IPS-18a (cell line): ENCODE results near the gene CCDC107.
A peak's percentile ranks its signal among the peaks of the same experiment; 100 is the strongest.

ENCODE experiments used
- H3K27ac ChIP-seq: one replicate; pipeline ENCODE4 v1.5.1; 2013; ENCODE audit warnings: low read length
- H3K27me3 ChIP-seq: one replicate; pipeline ENCODE4 v1.6.1; 2013; ENCODE audit warnings: mild to moderate bottlenecking, low read length; ENCODE audit not compliant: control insufficient read depth, insufficient read depth
- H3K36me3 ChIP-seq: one replicate; pipeline ENCODE4 v1.6.1; 2013; ENCODE audit warnings: low read depth, low read length; ENCODE audit not compliant: control insufficient read depth
- H3K4me1 ChIP-seq: one replicate; pipeline ENCODE4 v1.6.1; 2013; ENCODE audit warnings: low read depth, low read length; ENCODE audit not compliant: control insufficient read depth
- H3K4me3 ChIP-seq: one replicate; pipeline ENCODE4 v1.5.1; 2013; ENCODE audit warnings: low read length
- H3K9ac ChIP-seq: one replicate; pipeline ENCODE4 v1.6.1; 2013; ENCODE audit warnings: mild to moderate bottlenecking, low read length, moderate library complexity
- H3K9me3 ChIP-seq: one replicate; pipeline ENCODE4 v1.6.1; 2013; ENCODE audit warnings: low read depth, low read length; ENCODE audit not compliant: control insufficient read depth

CCDC107 gene

GRCh38 chr9:35665471-35665818, 7.4 kb downstream of the CCDC107 start:
- H3K36me3 ChIP-seq, result peaks cover 26% of the 10 kb centered on the region
- H3K9me3 ChIP-seq, result no peaks in the 10 kb centered on the region
- H3K27me3 ChIP-seq, result no peaks in the 10 kb centered on the region
- no peak overlapping the region for H3K9ac ChIP-seq
- peaks cover 10% of the 10 kb centered on the region for H3K4me1 ChIP-seq
- peak overlapping the region; percentile 73 for H3K4me3 ChIP-seq
- H3K27ac ChIP-seq, result no peak overlapping the region

GRCh38 chr9:35666045-35666444, 8.0 kb downstream of the CCDC107 start:
- Histone ChIP-seq H3K4me3 (no peak overlapping the region), H3K36me3 (peaks cover 20% of the 10 kb centered on the region), H3K27me3 (no peaks in the 10 kb centered on the region), H3K4me1 (peaks cover 10% of the 10 kb centered on the region), H3K9me3 (no peaks in the 10 kb centered on the region), H3K9ac (no peak overlapping the region), H3K27ac (no peak overlapping the region)

DNA sequence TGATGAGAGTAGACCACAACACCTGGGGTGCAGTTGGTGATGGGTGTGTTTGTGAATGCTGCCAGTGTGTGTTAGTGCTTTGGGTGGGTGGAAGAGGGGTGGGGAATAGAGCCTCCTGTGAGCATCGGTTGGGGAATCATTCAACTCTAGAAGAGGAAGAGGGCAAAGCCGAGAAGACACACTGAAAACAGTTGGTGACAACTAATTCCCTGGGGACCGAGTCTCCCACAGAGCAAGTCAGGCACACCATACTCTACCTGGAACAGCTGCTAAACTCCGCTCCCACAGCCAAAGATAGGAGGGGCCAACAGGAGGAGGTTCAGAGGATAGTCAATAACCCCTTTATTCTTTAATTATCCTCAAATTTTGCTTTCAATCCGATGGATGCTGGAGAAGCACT, 8.5 kb downstream of the CCDC107 start:
- H3K9me3 ChIP-seq, result no peaks in the 10 kb centered on the region
- H3K4me3 ChIP-seq, result no peak overlapping the region
- H3K27me3 ChIP-seq, result no peaks in the 10 kb centered on the region
- H3K36me3 ChIP-seq, result peaks cover 18% of the 10 kb centered on the region
- H3K27ac ChIP-seq, result no peak overlapping the region
- H3K4me1 ChIP-seq, result peaks cover 10% of the 10 kb centered on the region
- H3K9ac ChIP-seq, result no peak overlapping the region

GRCh38 chr9:35667939-35668338, 9.8 kb downstream of the CCDC107 start:
- Histone ChIP-seq H3K27me3 (no peaks in the 10 kb centered on the region), H3K4me3 (no peak overlapping the region), H3K9ac (no peak overlapping the region), H3K4me1 (peaks cover 10% of the 10 kb centered on the region), H3K27ac (no peak overlapping the region), H3K9me3 (no peaks in the 10 kb centered on the region), H3K36me3 (peaks cover 4% of the 10 kb centered on the region)

- Histone ChIP-seq H3K4me3 (no peak overlapping the region), H3K4me1 (peaks cover 4% of the 10 kb centered on the region), H3K9me3 (no peaks in the 10 kb centered on the region), H3K36me3 (no peaks in the 10 kb centered on the region), H3K27me3 (peaks cover 2% of the 10 kb centered on the region), H3K27ac (no peak overlapping the region), H3K9ac (no peak overlapping the region)
Measured at GRCh38 chr9:35669331-35670145, 11.4 kb downstream of the CCDC107 start.

GRCh38 chr9:35673132-35674024, 15.3 kb downstream of the CCDC107 start, which contains the start of gene CA9:
CA9 (plus strand) TSS chr9:35673928; CDS start chr9:35673960, 32 bp downstream.
- Histone ChIP-seq H3K27me3 (peaks cover 15% of the 10 kb centered on the region), H3K4me3 (no peak within 1 kb of the TSS), H3K9me3 (no peaks in the 10 kb centered on the region), H3K9ac (no peak within 1 kb of the TSS), H3K36me3 (no peaks in the 10 kb centered on the region), H3K4me1 (peaks cover 5% of the 10 kb centered on the region), H3K27ac (no peak within 1 kb of the TSS)

GRCh38 chr9:35674025-35674361, 15.9 kb downstream of the CCDC107 start:
- Histone ChIP-seq H3K9ac (no peak overlapping the region), H3K9me3 (no peaks in the 10 kb centered on the region), H3K4me3 (no peak overlapping the region), H3K36me3 (no peaks in the 10 kb centered on the region), H3K27me3 (peaks cover 15% of the 10 kb centered on the region), H3K4me1 (peaks cover 5% of the 10 kb centered on the region), H3K27ac (no peak overlapping the region)

DNA sequence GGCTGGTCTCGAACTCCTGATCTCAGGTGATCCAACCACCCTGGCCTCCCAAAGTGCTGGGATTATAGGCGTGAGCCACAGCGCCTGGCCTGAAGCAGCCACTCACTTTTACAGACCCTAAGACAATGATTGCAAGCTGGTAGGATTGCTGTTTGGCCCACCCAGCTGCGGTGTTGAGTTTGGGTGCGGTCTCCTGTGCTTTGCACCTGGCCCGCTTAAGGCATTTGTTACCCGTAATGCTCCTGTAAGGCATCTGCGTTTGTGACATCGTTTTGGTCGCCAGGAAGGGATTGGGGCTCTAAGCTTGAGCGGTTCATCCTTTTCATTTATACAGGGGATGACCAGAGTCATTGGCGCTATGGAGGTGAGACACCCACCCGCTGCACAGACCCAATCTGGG, 17.1 kb downstream of the CCDC107 start:
- Histone ChIP-seq H3K27ac (no peak overlapping the region), H3K4me3 (peak overlapping the region; percentile 72), H3K9me3 (no peaks in the 10 kb centered on the region), H3K27me3 (peaks cover 15% of the 10 kb centered on the region), H3K4me1 (peaks cover 8% of the 10 kb centered on the region), H3K9ac (peak overlapping the region; percentile 63), H3K36me3 (no peaks in the 10 kb centered on the region)

GRCh38 chr9:35675732-35676392, 17.8 kb downstream of the CCDC107 start:
- no peak overlapping the region for H3K27ac ChIP-seq
- H3K36me3 ChIP-seq, result no peaks in the 10 kb centered on the region
- peaks cover 8% of the 10 kb centered on the region for H3K4me1 ChIP-seq
- H3K27me3 ChIP-seq, result peaks cover 15% of the 10 kb centered on the region
- peak overlapping the region; percentile 63 for H3K9ac ChIP-seq
- no peaks in the 10 kb centered on the region for H3K9me3 ChIP-seq
- H3K4me3 ChIP-seq, result peak overlapping the region; percentile 72

DNA sequence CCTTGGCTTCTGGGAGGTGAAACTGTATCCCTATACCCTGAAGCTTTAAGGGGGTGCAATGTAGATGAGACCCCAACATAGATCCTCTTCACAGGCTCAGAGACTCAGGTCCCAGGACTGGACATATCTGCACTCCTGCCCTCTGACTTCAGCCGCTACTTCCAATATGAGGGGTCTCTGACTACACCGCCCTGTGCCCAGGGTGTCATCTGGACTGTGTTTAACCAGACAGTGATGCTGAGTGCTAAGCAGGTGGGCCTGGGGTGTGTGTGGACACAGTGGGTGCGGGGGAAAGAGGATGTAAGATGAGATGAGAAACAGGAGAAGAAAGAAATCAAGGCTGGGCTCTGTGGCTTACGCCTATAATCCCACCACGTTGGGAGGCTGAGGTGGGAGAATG, 21.0 kb downstream of the CCDC107 start:
- H3K27ac ChIP-seq, result no peak overlapping the region
- no peak overlapping the region for H3K9ac ChIP-seq
- H3K27me3 ChIP-seq, result peaks cover 15% of the 10 kb centered on the region
- peaks cover 22% of the 10 kb centered on the region for H3K36me3 ChIP-seq
- no peak overlapping the region for H3K4me3 ChIP-seq
- no peaks in the 10 kb centered on the region for H3K9me3 ChIP-seq
- H3K4me1 ChIP-seq, result peaks cover 11% of the 10 kb centered on the region

- H3K36me3 ChIP-seq, result peaks cover 29% of the 10 kb centered on the region
- peaks cover 11% of the 10 kb centered on the region for H3K4me1 ChIP-seq
- H3K9ac ChIP-seq, result no peak overlapping the region
- H3K9me3 ChIP-seq, result no peaks in the 10 kb centered on the region
- H3K27me3 ChIP-seq, result peaks cover 10% of the 10 kb centered on the region
- no peak overlapping the region for H3K4me3 ChIP-seq
- no peak overlapping the region for H3K27ac ChIP-seq
Measured at GRCh38 chr9:35679766-35680330, 21.8 kb downstream of the CCDC107 start.
